Measurements from ENCODE around the gene PDE4D. TPM values are rescaled to one million over a fixed set of nuclear protein-coding genes. Genes with fewer than 3 reads are reported as not detected.

Gene PDE4D
- total and polyA plus RNA-seq, 11 donors, result 5.2 to 68.3 (median 42.1) TPM

GRCh38 chr5:59873113-59873512 lies 20.4 kb downstream of the PDE4D start:
- no peak overlapping the region for H3K27ac ChIP-seq
- intact Hi-C loops (cut with DNase I), result no loop called here
- H3K4me1 ChIP-seq, result no peaks in the 10 kb centered on the region
- DNase-seq, result no peak
- no peaks in the 10 kb centered on the region for H3K27me3 ChIP-seq
- no peaks in the 10 kb centered on the region for H3K36me3 ChIP-seq
- no peaks in the 10 kb centered on the region for H3K9me3 ChIP-seq
- WGBS, 4 donors, result 72 to 81% (median 76%) methylated on average over 2 of the region's 2 CpGs
- ATAC-seq, result no peak
- TF ChIP-seq POLR2A (IDR thresholded peaks at IDR 0.05), result no peak
- no peak for TF ChIP-seq CTCF (IDR thresholded peaks at IDR 0.05)
- H3K4me3 ChIP-seq, result no peak overlapping the region

GRCh38 chr5:59866661-59867060 lies 26.9 kb downstream of the PDE4D start:
- no peak for ATAC-seq
- H3K36me3 ChIP-seq, result no peaks in the 10 kb centered on the region

GRCh38 chr5:59864718-59865117 lies 28.8 kb downstream of the PDE4D start:
- ATAC-seq (no peak), DNase-seq (no peak)
- intact Hi-C loops (cut with DNase I), result no loop called here
- Histone ChIP-seq H3K4me3 (no peak overlapping the region), H3K27ac (no peak overlapping the region), H3K27me3 (no peaks in the 10 kb centered on the region), H3K4me1 (no peaks in the 10 kb centered on the region), H3K9me3 (no peaks in the 10 kb centered on the region), H3K36me3 (no peaks in the 10 kb centered on the region)
- WGBS, 4 donors, result 53 to 64% (median 56%) methylated on average over 3 of the region's 3 CpGs
- no peak for TF ChIP-seq CTCF (IDR thresholded peaks at IDR 0.05)

More at GRCh38 chr5:59866661-59867060, 26.9 kb downstream of the PDE4D start:
- Histone ChIP-seq H3K27ac (no peak overlapping the region), H3K4me1 (no peaks in the 10 kb centered on the region), H3K9me3 (no peaks in the 10 kb centered on the region), H3K4me3 (no peak overlapping the region), H3K27me3 (no peaks in the 10 kb centered on the region)
- TF ChIP-seq CTCF (IDR thresholded peaks at IDR 0.05) (no peak), POLR2A (IDR thresholded peaks at IDR 0.05) (no peak)
- intact Hi-C loops (cut with DNase I), result no loop called here
- DNase-seq, result no peak
- whole genome bisulfite sequencing, 4 donors, result 52 to 67% (median 61%) methylated on average over 2 of the region's 2 CpGs

- H3K4me1 ChIP-seq, result no peaks in the 10 kb centered on the region
- intact Hi-C loops (cut with DNase I), result no loop called here
- ATAC-seq, result no peak
- no peak for TF ChIP-seq CTCF (IDR thresholded peaks at IDR 0.05)
- TF ChIP-seq POLR2A (IDR thresholded peaks at IDR 0.05), result no peak
- no peak overlapping the region for H3K27ac ChIP-seq
- 76 to 85% (median 81%) methylated on average over 5 of the region's 5 CpGs for WGBS, 4 donors
- H3K27me3 ChIP-seq, result no peaks in the 10 kb centered on the region
- no peak for DNase-seq
- no peaks in the 10 kb centered on the region for H3K9me3 ChIP-seq
- H3K36me3 ChIP-seq, result no peaks in the 10 kb centered on the region
- H3K4me3 ChIP-seq, result no peak overlapping the region
These were observed 29.7 kb downstream of the PDE4D start for GRCh38 chr5:59863777-59864176.

Measured in heart left ventricle (tissue), 16 donors.